ENCODE measurements around the gene AZIN2.

Gene AZIN2

DNA sequence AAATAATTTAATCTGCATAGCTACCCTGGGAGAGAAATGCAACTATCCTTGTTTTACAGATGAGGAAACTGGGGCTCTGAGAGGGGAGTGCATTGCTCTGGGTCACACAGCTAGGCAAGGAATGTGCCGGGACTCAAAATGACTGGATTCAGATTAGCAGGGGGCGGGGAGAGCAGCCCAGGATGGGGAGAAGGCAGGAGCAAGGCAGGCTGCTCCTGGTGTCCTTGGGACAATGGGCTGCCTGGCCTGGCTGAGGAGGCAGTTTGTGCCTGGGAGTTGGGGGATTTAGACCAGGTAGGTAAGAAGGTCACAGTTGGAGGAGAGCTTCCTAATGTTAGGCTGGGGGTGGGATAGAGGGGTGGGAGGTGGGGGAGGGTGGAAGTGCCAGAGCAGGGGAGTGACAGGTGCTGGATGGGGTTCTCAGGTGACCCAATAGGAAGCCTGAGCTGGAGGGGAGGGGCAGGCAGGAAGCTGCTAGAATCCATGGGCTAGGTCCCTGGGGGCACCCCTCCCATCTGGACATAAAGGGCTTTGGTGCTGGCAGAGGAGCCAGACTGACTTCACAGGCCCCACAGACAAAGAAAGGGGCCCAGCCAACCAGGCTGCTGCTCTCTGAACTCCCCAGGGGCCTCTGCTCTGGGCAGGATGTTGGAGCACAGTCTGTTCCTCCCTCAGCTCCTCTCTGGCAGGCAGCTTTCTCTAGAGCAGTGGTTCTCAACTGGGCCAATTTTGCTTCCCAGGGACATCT is 71.9 kb downstream of the AZIN2 start:
- no peak for DNase-seq (ENCODE audit: low read depth)

DNA sequence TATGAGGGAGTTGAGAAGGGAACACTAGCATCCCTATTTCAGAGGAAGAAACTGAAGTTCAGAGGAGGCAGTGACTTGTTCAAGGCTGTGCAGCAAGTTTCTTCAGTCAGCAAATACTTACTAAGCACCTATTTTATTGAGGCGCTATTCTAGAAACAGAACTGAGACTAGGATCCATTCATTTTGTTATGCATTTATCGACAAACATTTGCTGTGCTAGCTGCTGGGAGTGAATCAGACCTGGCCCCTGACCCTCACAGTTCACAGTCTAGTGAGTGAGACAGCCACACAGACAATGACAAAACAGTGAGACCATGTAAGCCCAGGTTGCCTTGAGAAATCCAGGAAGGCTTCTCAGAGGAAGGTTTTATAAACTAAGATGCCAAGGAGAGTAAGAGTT is 72.7 kb downstream of the AZIN2 start:
- no peak for DNase-seq (ENCODE audit: low read depth)

DNA sequence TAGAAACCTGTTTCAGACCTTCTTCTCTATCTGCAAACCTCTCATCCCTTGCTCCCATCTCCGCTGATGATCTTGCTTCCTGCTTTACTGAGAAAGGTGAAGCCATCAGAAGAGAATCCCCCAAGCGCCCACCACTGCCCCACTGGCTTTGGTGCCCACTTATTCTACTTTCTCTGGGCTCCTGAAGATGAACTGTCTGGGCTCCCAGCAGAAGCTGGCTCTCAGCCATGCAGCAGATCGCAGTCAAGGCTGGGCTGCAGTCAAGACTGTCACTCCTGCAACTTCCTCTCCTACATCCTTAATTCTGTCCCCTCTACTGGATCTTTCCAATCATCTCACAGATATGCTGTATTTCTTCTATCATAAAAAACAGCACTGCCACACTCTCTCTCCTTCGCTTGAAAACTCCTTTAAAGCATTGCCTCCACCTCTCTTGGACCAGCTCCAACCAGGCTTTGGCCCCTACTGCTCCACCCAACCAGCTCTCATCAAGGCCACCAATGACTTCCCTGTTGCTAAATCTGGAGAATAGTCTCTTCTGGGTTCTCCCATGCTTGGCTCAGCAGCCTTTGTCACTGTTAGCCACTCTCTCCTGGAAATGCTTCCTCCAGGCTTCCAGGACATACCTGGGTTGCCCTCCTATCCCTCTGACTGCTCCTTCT is 75.1 kb downstream of the AZIN2 start:
- DNase-seq (ENCODE audit: low read depth): no peak

DNA sequence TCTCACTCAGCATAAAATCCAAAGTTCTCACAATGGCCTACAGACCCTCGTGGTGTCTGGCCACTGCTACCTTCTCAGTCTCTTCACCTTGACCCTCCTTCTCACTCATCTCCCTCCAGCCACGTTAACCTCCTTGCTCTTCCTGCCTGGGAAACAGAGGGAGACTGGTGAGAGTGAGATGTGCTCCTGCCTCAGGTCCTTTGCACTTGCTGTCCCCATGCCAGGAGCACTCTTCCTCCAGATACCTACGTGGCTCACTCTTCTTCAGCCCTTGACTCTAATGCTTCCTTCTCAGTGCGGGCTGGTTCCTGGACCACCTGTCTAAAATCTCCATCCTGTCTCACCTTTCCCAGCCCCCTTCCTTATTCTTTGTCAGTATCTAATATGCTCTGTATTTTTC is 76.2 kb downstream of the AZIN2 start:
- DNase-seq (ENCODE audit: low read depth): no peak

DNA sequence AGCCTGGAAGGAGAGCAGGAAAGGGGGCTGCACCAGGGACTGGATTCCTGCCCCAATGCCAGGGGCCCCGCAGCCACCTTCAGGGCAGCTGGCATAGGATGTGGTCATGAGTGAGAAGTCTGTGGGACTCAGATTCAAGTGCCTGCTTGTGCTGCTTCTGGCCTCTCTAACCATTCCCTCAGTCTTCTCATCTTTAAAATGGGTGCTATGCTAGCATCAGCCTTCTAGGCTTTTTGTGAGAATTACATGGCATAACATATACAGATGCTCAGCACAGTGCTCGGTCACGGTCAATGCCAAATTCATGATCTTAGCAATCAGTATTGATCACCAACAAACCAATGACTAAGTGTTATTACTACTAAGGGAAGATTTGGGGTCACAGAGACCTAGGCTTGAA is 77.4 kb downstream of the AZIN2 start:
- DNase-seq (ENCODE audit: low read depth): no peak

DNA sequence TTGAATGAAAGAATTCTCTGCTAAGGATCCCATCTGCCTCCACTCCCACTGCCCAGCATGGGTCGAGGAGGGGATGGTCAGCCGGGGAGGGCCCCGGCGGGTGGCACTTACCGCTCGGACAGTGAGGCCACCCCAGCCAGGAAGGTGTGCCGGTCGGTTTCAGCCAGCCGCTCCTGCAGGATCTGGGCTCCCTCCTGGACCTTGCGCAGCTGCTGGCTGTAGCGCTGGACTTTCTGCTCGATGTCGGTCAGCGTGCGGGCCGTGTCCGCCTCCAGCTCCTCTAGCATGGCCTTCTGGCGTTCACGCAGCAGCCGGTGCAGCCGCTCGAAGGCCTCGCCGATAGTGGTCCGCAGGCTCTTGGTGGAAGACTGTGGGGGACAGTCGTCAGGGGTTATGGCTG is 78.6 kb downstream of the AZIN2 start:
- DNase-seq (ENCODE audit: low read depth): no peak

DNA sequence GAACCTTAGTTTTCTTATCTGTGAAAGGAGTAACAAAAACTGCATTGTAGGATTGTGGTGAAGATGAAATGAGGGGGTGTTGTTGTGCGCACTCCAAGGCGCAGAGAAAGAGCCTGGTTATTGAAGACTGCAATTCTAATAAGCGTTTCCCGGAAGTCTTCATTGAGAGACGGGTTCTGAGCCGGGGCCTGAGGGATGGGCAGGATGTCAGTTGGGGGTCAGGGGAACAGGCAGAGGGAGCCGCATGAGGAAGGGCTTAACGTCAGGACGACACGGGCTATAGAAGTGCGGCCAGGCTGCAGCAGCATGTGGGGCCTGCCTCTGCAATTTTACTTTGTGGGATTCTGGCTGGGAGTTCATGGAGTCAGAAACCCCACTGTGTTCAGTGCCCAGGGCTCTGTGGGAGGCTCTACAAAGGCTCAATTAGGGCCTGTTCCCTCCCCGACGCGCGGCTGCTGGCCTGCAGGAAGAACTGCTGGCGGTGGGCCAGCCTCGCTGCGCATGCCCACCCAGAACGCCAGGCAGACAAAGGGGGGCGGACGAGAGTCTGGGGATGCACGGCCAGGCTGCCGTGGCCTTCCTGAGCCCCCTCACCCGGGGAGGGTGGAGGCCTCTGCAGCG is 80.2 kb downstream of the AZIN2 start:
- DNase-seq (ENCODE audit: low read depth): no peak

DNA sequence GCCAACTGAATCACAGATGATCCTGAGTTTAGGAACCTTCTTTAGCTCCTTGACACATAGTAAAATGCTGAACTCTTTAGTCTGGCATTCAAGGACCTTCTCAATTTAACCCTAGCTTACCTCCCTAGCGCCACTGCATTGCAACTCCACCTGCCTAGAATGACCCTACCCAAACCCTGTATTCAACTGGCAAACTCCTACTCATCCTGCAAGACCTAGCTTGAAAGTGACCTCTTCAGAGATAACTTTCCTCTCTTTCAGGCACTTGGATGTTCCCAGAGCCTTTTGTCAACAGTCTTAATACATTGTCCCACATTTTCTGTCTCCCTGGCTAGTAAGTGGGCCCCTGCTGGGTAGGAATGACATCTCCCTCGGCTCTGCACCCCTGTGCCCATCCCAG is 81.2 kb downstream of the AZIN2 start:
- DNase-seq (ENCODE audit: low read depth): no peak

DNA sequence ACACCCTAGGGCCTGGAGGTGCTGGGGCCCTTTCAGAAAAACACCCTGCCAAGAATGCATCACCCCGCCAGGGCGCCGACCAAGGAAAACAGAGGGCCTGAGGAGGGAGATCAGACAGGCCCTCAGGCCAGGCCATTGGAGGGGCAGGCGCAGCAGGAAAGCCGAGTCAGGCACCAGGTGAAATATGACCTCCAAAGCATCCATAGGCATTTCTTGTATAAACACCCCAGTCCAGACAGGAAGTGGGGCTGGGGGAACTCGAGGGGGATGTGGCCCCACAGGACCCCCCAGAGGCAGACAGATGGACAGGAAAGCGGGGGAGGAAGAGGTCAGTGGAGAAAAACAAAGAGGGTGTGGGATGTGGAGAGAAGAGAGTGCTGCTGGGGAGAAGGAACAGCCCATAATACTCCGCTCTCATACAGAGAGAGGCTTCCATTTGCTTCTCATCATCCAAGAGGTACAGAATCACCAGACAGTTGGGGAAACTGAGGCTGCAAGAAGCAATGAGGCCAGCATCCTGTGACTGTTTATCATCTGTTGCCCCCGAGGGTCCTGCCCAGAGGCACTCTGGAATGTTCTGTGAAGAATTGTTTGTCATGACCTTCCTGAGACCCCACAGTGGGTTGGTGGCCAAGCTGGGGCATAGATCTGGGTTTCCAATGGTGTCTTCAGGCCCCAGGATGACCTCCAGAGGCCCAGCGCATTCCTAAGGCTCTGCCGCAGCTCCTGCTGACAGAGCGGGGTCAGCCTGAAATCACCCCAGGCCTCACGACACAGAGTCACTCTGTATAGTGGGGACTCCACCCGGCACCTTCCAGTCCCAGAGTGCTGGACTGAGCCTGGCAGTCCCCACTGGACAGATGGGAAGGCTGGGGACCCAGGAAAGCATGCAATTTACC is 82.9 kb downstream of the AZIN2 start:
- no peak for DNase-seq (ENCODE audit: low read depth)

DNA sequence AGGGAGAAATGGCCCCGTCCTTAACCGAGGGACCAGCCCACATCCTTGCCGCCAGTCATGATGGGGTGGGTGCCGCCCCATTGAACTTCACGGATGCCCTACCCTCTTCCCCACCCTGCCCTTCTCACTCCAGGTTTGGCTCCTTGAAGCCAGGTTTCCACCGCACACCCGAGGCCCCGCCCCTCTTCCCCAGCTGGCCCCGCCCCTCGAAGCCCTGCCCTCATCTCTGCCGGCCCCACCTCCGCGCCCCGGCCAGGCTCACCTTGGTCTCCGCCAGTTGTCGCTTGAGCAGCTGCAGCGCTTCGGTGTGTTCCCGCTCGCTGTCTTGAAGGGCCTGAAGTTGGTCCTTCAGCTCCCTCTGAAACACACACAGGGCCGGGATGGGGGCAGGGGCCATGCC is 84.3 kb downstream of the AZIN2 start:
- DNase-seq (ENCODE audit: low read depth): no peak

DNA sequence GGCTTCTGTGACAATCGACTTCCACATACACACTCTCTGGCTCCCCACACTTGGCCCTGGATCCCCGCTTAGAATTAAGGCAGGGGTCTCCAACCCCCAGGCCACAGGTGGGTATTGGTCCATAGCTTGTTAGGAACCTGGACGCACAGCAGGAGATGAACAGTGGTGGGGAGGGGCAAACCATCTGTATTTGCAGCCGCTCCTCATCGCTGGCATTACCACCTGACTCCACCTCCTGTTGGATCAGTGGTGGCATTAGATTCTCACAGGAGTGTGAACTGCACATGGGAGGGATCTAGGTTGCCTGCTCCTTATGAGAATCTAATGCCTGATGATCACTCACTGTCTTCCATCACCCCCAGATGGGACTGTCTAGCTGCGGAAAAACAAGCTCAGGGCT is 84.9 kb downstream of the AZIN2 start:
- no peak for DNase-seq (ENCODE audit: low read depth)

DNA sequence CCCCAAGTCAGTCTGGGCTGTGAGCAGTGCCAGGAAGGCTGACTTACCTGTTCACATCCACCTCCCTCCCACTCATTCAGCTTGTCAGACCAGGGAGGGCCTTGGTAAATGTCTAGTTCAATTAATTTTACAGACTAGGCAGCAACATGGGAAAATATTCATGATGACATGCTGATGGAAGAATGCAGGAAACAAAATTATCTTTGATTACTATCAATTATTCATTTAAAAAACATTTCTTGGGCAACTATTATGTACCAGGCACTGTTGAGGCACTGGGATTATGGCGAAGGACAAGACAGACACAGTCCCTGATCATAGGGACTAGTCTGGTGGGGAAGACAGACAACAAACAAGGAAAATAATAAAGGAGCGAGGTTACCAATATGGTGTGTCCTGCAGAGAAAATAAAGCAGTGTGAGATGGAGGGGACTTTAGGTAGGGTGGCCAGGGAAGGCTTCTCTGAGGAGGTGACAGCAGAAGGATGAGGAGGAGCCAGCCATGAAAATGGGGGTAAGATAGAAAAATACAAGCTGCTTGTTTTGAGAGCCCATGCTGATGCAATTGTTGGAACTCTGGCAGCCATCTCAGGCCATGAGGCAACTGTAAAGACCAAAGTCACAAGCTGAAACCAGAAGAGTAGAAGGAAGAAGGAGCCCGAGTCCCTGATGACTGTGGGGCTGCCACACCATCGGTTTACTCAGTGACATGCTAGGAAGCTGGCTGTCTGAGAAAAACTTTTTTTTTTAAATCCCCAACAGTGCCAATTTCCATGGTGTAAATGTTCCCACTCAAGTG is 86.9 kb downstream of the AZIN2 start:
- no peak for DNase-seq (ENCODE audit: low read depth)

DNA sequence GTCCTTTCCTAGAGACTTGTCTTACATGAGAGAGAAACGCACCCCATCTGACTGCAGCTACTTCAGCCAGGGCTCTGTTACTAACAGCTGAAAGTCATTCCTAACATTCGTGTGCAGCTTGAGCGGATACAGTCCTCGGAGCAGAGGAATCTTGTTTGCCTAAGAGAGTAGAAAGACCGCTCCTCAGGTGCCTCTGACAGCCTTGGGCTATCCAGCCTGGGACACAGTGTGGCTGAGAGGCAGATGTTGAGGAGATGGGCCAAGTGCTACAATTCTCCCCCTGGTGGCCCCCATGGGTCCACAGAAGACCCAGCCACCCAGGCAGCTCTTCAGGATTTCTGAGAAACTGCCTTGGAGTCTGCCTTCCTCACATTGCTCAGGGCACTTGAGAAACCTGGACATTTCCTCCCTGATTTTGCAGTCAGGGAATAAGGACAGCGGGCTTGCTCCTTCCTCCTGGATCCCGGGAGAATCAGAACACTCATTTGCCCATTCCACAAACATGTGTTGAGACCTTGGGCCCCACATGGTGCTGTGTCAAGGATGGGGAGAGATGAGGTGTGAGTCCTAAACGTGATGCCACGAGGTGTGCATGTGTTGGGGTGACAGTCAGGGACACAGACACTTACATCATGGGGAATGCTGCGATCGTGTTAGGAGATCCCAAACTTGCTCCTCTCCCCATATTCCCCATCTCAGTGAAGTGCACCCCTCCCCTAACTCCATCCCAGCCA is 87.8 kb downstream of the AZIN2 start:
- no peak for DNase-seq (ENCODE audit: low read depth)

DNA sequence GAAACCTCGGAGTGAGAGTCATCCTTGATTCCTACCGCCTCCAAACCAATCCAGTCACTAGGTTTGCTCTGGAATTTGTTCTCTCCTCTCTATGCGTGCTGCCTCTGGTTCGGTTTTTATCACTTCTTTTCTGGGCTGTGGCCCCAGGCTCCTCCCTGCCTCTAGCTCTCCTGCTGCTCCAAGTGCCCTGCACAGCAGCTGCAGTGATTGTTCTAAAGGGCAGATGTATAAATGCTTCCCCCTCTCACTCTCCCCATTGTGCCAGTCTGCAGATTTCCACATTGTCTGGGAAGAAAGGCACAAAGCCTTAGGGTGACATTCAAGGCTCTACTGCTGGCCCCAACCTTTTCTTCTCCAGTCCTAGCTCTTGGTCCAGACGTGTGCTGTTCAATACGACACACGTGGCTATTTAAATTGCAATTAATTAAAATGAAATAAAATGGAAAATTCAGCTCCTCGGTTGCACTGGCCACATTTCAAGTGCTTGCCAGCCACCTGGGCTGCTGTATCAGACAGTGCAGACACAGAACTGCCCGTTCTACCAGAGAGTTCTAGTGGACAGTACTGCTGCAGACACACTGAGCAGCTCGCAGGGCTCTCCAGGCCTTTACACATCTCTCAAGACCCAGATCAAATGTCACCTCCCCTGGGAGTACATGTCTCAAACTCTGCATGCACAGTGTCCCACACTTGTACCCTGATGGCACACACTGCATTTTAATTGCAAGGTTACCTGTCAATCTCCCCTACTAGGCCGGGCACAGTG is 88.5 kb downstream of the AZIN2 start:
- DNase-seq (ENCODE audit: low read depth): no peak

All from CMK (cell line).